ENCODE measurements around the gene SETD1A. TPM values are rescaled to one million over a fixed set of nuclear protein-coding genes. Genes with fewer than 3 reads are reported as not detected.

Gene SETD1A
- total and polyA plus RNA-seq, 7 donors, result 2.4 to 16.0 (median 5.6) TPM

DNA sequence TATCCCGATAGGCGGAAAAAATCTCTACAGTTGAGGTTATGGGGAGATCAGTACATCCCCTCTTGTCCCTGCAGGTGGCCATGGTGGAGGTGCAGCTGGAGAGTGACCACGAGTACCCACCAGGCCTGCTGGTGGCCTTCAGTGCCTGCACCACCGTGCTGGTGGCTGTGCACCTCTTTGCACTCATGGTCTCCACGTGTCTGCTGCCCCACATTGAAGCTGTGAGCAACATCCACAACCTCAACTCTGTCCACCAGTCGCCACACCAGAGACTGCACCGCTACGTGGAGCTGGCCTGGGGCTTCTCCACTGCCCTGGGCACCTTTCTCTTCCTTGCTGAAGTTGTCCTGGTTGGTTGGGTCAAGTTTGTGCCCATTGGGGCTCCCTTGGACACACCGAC lies 4.4 kb upstream of the SETD1A start:
- TF ChIP-seq POLR2AphosphoS5 (IDR thresholded peaks at IDR 0.05) (no peak), POLR2A (IDR thresholded peaks at IDR 0.05) (no peak), EP300 (IDR thresholded peaks at IDR 0.05) (no peak)
- TF ChIP-seq, protein P1, sequence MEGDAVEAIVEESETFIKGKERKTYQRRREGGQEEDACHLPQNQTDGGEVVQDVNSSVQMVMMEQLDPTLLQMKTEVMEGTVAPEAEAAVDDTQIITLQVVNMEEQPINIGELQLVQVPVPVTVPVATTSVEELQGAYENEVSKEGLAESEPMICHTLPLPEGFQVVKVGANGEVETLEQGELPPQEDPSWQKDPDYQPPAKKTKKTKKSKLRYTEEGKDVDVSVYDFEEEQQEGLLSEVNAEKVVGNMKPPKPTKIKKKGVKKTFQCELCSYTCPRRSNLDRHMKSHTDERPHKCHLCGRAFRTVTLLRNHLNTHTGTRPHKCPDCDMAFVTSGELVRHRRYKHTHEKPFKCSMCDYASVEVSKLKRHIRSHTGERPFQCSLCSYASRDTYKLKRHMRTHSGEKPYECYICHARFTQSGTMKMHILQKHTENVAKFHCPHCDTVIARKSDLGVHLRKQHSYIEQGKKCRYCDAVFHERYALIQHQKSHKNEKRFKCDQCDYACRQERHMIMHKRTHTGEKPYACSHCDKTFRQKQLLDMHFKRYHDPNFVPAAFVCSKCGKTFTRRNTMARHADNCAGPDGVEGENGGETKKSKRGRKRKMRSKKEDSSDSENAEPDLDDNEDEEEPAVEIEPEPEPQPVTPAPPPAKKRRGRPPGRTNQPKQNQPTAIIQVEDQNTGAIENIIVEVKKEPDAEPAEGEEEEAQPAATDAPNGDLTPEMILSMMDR (IDR thresholded peaks at IDR 0.05), result no peak
- WGBS, 2 donors, result 82 to 88% methylated on average over 9 of the region's 9 CpGs
- H3K27ac ChIP-seq, result peak overlapping the region; percentile 24 to 94 (median 74)
- H3K9me3 ChIP-seq, result no peaks in the 10 kb centered on the region
- H3K4me3 ChIP-seq, result no peak overlapping the region
- H3K27me3 ChIP-seq, result no peaks in the 10 kb centered on the region
- peaks cover 0 to 57% (median 50%) of the 10 kb centered on the region in 4 donors for H3K4me1 ChIP-seq
- no peak for DNase-seq
- no peaks in the 10 kb centered on the region for H3K36me3 ChIP-seq
- intact Hi-C loops (cut with DNase I), result loop anchor here (10.0 kb wide), 1 partner anchor 502 kb away; the partner anchor contains the start of gene ARMC5

DNA sequence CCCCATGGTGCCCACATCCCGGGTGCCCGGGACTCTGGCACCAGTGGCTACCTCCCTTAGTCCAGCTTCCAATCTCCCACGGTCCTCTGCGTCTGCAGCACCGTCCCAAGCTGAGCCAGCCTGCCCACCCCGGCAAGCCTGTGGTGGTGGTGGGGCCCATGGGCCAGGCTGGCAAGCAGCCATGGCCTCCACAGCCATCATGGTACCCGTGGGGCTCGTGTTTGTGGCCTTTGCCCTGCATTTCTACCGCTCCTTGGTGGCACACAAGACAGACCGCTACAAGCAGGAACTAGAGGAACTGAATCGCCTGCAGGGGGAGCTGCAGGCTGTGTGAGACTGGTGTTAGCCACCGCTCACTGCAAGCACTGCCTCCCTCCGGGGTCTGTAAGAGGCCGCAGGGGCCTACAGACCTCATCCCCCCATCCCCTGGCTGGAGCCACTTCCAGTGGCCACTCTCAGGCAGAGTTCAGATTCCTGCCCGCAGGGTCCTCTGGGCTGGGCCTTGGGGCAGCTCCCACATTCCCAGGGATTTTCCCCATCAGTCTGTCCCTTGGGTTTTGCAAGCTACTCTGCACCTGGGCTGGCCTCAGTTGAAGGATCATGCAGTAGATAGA lies 3.9 kb upstream of the SETD1A start:
- Histone ChIP-seq H3K27ac (peak overlapping the region; percentile 24 to 56 (median 36)), H3K9me3 (no peaks in the 10 kb centered on the region), H3K36me3 (no peaks in the 10 kb centered on the region), H3K4me3 (no peak overlapping the region), H3K4me1 (peaks cover 0 to 61% (median 51%) of the 10 kb centered on the region in 4 donors), H3K27me3 (no peaks in the 10 kb centered on the region)
- TF ChIP-seq POLR2AphosphoS5 (IDR thresholded peaks at IDR 0.05), result no peak
- no peak for TF ChIP-seq EP300 (IDR thresholded peaks at IDR 0.05)
- TF ChIP-seq, protein P1 (IDR thresholded peaks at IDR 0.05), result peak in 3 of 4 experiments; percentile 37 to 66 (median 56)
- no peak for TF ChIP-seq POLR2A (IDR thresholded peaks at IDR 0.05)
- peak; percentile 76 for DNase-seq
- 31 to 46% methylated on average over 15 of the region's 15 CpGs for WGBS, 2 donors
- intact Hi-C loops (cut with DNase I), result loop anchor here (10.0 kb wide), 1 partner anchor 501 kb away; the partner anchor contains the start of gene ARMC5

DNA sequence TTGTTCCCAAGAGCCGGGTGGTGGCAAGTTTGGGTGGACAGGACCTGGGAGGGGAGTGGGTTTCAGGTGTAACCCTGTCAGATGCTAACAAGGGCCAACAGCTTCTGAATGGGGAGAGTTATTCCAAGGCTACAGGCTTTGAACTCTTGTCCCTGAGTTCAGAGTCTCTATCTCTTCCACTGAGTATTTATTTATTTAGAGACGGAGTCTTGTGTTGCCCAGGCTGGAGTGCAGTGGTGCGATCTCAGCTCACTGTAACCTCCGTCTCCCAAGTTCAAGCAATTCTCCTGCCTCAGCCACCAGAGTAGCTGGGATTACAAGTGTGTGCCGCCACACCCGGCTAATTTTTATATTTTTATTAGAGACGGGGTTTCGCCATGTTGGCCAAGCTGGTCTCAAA lies 2.6 kb upstream of the SETD1A start:
- Histone ChIP-seq H3K9me3 (no peaks in the 10 kb centered on the region), H3K27me3 (no peaks in the 10 kb centered on the region), H3K4me1 (peaks cover 0 to 65% (median 51%) of the 10 kb centered on the region in 4 donors), H3K4me3 (no peak overlapping the region), H3K36me3 (peaks cover 3 to 12% (median 4%) of the 10 kb centered on the region in 4 donors), H3K27ac (no peak overlapping the region)
- intact Hi-C loops (cut with DNase I), result loop anchor here (10.0 kb wide), 1 partner anchor 500 kb away; the partner anchor contains the start of gene ARMC5
- DNase-seq, result no peak
- TF ChIP-seq EP300 (IDR thresholded peaks at IDR 0.05) (no peak), POLR2A (IDR thresholded peaks at IDR 0.05) (no peak)
- WGBS, 2 donors, result 50 to 85% methylated on average over 8 of the region's 8 CpGs

DNA sequence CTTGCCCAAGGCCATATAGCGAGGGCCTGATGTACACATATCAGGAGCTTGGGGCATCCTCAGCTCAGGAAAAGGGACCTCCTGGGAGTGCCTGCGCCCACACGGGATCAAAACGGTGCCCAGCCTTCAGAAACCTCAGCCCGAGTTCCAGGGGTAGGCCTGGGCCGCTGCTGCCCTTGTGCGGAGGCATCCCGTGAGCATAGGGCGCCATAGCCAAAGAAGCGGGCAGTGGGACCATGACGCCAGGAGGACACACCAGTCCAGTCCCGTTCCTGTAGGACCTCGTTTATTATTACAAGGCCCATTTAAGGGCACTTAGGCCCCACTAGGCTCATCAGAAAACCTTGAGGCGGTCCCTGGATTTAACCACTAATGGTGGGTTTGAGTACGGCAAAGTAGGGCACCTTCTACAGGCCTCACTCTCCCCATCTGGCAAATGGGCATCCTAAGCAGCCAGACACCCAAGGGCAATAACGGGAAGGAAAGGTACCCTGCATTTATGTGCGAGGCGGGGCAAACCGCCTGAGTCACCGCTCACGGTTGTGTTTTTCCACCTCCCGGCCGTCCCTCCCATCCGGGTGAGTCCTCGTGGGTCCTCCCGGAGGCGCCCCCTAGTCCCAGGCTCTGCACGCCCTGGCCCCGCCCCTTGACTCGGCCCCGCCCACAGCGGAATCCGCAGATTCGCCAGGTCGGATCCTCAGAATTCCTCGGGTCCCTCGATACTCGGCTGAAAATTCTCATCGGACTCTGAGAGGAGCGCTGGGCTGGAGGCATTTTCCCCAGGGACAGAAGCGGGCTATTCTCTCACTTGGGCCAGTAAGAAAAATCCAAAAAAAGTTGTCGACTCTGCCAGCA lies 726 bp upstream of the SETD1A start:
- peaks cover 19 to 31% (median 20%) of the 10 kb centered on the region in 4 donors for H3K36me3 ChIP-seq
- peak overlapping the region; percentile 96 to 98 (median 97) for H3K27ac ChIP-seq
- H3K9me3 ChIP-seq, result no peaks in the 10 kb centered on the region
- intact Hi-C loops (cut with DNase I), result loop anchor here (10.0 kb wide), 1 partner anchor 498 kb away; the partner anchor contains the start of gene ARMC5
- DNase-seq, result peak; percentile 93
- WGBS, 2 donors, result 24 to 28% methylated on average over 42 of the region's 42 CpGs
- H3K27me3 ChIP-seq, result no peaks in the 10 kb centered on the region
- no peak for TF ChIP-seq EP300 (IDR thresholded peaks at IDR 0.05)
- peak overlapping the region; percentile 63 to 88 (median 82) for H3K4me3 ChIP-seq
- H3K4me1 ChIP-seq, result peaks cover 0 to 47% (median 33%) of the 10 kb centered on the region in 4 donors

DNA sequence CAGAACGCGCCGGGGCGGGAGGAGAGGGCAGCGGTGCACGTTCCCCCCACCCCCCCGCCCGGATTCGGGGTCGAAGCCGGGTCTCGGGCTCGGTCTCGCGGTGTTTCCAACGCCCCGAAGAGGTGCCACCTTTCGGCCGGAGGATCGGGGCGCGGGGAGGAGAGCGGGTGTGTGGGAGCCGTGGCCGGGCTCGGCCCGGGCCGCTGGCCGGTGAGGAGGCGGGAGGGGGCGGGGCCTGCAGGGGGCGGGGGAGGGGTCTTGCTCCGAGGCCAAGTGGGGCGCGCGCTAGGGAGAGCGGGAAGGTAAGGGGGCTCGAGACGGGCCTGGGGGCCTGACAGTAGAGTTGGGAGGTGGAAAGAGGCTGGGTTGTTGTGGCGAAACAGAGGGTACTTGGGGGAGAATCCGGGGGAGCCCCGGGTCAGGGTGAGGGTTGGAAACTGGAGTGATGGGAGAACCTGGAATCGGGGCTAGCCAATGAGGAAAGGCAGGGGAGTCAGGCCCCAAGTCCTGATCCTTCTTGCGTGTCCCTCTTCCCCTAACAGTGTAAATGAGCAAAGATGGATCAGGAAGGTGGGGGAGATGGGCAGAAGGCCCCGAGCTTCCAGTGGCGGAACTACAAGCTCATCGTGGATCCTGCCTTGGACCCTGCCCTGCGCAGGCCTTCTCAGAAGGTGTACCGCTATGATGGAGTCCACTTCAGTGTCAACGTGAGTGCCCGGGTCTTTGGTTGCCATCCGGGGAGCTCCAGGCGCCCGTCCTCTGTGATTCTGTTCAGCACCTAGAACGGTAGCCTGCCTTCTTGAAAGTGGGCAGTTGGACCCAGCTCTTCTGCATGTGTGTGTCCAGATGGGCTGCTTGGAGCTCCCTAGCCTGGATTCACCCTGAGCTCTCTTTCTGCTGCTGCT lies 873 bp downstream of the SETD1A start:
- 12 to 14% methylated on average over 55 of the region's 55 CpGs for WGBS, 2 donors
- intact Hi-C loops (cut with DNase I), result loop anchor here (10.0 kb wide), 1 partner anchor 496 kb away; the partner anchor contains the start of gene ARMC5
- no peak for DNase-seq
- H3K4me3 ChIP-seq, result peak overlapping the region; percentile 63 to 88 (median 82)
- peak overlapping the region; percentile 96 to 98 (median 97) for H3K27ac ChIP-seq
- peaks cover 0 to 31% (median 22%) of the 10 kb centered on the region in 4 donors for H3K4me1 ChIP-seq
- TF ChIP-seq POLR2A (IDR thresholded peaks at IDR 0.05) (no peak), POLR2AphosphoS5 (IDR thresholded peaks at IDR 0.05) (no peak), EP300 (IDR thresholded peaks at IDR 0.05) (no peak)
- TF ChIP-seq, protein P1 (IDR thresholded peaks at IDR 0.05), result no peak
- peaks cover 29 to 47% (median 35%) of the 10 kb centered on the region in 4 donors for H3K36me3 ChIP-seq
- no peaks in the 10 kb centered on the region for H3K9me3 ChIP-seq
- H3K27me3 ChIP-seq, result no peaks in the 10 kb centered on the region

Data from sigmoid colon (tissue), 7 donors.